Liver (tissue), 3 donors: ENCODE data around the gene OGFOD3.

ENCODE experiments used
- ATF3 ChIP-seq: IDR thresholded peaks from 2 replicates; pipeline ENCODE4 v1.6.1; 2016; ENCODE audit warnings: antibody characterized with exemption
- CTCF ChIP-seq: fragments of 150-350 bp; IDR thresholded peaks from 2 replicates; pipeline ENCODE4 v1.5.1; 2017; ENCODE audit warnings: improper control_type of control experiment, low read depth, low read length; ENCODE audit not compliant: missing input control
- EGR1 ChIP-seq, 2 donors: IDR thresholded peaks; 2 replicates each; pipeline ENCODE4 v1.6.1; 2016 to 2018; ENCODE audit warnings: antibody characterized with exemption in 2 of 2, low read depth in 2 of 2
- JUND ChIP-seq, 2 donors: IDR thresholded peaks; 2 replicates each; pipeline ENCODE4 v1.6.1; 2016; ENCODE audit warnings: antibody characterized with exemption in 2 of 2
- REST ChIP-seq: IDR thresholded peaks from 2 replicates; pipeline ENCODE4 v1.6.1; 2016; ENCODE audit warnings: antibody characterized with exemption, mild to moderate bottlenecking
- SP1 ChIP-seq: IDR thresholded peaks from 2 replicates; pipeline ENCODE4 v1.6.1; 2018; ENCODE audit warnings: antibody characterized with exemption, mild to moderate bottlenecking
- TAF1 ChIP-seq: conservative IDR thresholded peaks from 2 replicates; pipeline ENCODE4 v1.6.1; 2016; ENCODE audit warnings: antibody characterized with exemption, mild to moderate bottlenecking
- YY1 ChIP-seq: IDR thresholded peaks from 2 replicates; pipeline ENCODE4 v1.6.1; 2016; ENCODE audit warnings: antibody characterized with exemption, mild to moderate bottlenecking
- donor health status: healthy.
- donor health status: healthy.

- no peak for TF ChIP-seq SP1
- no peak for TF ChIP-seq TAF1
- TF ChIP-seq CTCF = no peak
- no peak for TF ChIP-seq REST
- TF ChIP-seq YY1 = no peak
- no peak for TF ChIP-seq JUND (IDR thresholded peaks at IDR 0.05)
- TF ChIP-seq EGR1 (IDR thresholded peaks at IDR 0.05; ENCODE audit: low read depth in 2 of 2) = no peak
- no peak for TF ChIP-seq ATF3
Measured at GRCh38 chr17:82463391-82463790, 45.0 kb upstream of the OGFOD3 start.
